Dermis microvascular lymphatic vessel endothelial cell (primary cell): Measurements from ENCODE around the gene SLC12A7. TPM values are rescaled to one million over a fixed set of nuclear protein-coding genes. Genes with fewer than 3 reads are reported as not detected.
A peak's percentile ranks its signal among the peaks of the same experiment; 100 is the strongest.
"Not testable (repeated sequence)": the region's sequence is repeated elsewhere in the genome, so short reads cannot be mapped to it uniquely, and the experiment has no call there.

Experiments
- DNase-seq, 2 donors: peaks; one replicate each; pipeline versions ENCODE4 v3.0.0 to v3.0.0-alpha.2; 2010; ENCODE audit warnings: low read depth in 2 of 2
- total RNA-seq: library from RNA; depleted of rRNA; stranded (reverse); fragments of >200 nt; gene quantifications from 2 replicates; pipeline ENCODE4 v1.2.1, GENCODE V29; 2014

The SLC12A7 gene
- total RNA-seq, 1 donor from 2014 or later: 20.2 TPM

DNA sequence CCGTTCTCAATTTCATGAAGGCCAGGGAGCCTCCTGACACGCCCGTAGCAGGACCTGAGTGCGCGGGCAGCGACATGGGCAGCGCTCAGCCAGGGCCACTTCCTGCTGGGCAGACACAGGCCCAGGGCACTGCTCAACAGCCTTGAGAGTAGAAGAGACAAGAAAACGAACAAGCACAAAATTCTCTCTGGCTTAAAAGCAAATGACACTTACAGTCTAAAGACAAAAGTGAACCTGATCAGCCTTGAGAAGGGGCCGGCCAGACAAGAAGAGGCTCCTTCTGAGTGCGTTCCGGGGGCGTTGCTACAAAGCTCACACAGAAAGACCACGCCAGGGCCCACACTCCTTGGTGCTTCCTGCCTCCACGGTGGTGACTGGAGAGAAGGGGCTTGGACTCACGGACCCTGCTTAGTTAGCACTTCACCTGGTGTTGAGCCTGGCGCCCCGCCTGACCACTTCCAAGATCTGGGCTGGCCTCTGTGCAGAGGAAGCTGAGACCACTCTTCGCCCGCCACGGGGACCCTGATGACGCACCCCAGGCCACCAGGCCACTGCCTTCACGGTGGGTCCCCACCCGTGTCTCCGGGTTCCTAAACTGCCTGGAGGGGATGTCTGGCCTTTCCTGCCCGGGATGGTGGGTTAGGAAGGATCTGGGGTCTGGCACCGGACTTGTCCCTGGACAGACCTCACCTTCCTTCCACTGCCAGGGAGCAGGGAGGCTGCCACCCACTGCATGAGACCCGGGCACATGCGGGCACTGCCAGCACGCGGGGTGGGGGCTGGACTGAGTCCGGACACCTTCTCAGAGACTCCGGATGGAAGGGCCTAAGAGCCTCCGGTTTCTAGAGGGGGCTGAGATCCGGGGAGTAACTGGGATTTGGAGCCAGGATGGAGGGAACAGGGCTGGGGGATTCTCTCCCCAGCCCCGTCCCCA is 1.3 kb downstream of the SLC12A7 start:
- no peak for DNase-seq

DNA sequence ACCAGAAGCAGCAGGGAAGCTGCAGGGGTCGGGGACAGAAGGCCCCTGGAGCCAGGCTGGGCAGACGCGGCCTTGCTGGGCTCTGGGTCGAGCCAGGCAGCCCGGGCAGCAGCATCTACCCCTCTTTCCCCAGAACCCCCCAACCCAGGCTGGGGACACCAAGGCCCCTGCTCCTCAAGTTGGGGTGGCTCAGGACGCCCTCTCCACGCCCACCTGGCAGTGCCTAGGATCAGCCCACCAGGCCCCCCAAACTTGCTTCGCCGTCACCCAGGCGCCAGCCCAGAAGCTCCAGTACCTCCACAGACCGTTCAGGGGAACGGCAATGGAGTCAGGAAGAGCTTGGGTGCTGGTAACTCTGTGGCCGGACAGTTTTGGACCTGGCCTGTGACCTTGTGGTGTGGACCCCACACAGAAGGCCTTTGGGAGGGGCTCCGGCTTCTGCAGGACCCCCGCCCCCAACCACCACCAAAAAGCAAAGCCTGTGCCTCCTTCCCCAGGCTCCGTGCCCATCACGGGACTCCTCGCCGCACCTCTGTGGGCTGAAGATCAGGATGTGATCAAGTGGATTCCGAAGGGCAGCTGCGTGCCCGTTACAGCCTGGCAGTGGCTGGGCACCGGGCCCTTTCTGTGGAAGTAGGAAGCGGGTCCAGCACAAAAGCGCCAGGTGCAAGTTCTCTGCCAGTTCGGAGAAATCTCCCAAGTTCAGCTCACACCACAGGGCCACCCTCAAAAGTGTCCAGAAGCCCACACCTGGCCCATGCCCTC is 2.1 kb downstream of the SLC12A7 start:
- no peak for DNase-seq

DNA sequence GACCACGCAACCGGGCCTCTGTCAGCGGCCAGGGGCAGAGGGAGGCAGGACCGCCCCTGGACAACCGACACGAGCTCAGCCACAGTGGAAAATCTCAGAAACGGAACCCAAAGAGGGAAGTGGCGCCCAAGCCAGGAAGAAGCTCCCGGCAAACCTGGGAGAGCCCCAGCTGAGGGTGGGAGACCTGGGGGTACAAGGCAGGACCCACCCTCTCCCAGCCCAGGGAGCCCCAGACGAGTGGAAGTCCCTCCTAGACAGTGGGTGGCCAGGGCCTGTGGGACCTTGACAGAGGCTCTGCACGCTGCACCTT is 3.0 kb downstream of the SLC12A7 start:
- no peak for DNase-seq

DNA sequence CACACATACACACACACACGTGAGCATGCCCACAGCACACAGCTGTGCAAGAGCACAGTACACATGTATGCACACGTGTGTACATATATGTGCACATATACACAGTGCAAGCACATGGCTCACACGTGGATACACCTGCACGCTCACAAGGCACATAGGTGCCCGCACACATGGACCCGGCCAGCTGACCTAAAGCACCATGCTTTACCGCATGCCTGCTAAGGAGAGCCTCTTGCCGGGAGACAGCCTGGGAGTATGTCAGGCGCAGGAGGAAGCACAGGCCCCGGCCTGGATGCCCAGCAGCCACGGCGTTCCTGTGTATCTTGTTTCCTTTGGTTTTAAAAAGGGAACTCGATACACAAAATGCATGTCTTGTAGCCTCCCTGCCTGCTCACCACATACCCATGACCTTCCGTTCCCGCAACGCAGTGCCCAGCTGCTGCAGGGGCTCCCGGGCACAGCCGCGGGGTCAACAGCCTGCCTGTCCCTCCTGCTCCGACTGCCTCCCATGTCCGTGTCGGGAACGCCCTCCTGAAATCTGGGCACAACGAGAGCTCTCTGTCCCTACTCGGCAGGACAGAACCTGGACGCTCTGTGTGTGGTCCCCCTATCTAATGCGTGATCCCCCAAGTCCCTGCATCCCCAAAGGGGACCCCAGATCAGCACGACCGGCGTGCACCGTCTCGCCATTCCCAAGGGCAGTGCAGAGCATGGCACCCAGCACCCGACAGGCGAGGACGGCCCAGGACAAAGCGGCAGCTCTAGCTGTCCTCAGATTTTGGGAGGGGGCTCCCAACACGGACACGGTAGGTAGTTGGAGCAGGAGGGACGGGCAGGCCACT is 3.6 kb downstream of the SLC12A7 start:
- DNase-seq: no peak

DNA sequence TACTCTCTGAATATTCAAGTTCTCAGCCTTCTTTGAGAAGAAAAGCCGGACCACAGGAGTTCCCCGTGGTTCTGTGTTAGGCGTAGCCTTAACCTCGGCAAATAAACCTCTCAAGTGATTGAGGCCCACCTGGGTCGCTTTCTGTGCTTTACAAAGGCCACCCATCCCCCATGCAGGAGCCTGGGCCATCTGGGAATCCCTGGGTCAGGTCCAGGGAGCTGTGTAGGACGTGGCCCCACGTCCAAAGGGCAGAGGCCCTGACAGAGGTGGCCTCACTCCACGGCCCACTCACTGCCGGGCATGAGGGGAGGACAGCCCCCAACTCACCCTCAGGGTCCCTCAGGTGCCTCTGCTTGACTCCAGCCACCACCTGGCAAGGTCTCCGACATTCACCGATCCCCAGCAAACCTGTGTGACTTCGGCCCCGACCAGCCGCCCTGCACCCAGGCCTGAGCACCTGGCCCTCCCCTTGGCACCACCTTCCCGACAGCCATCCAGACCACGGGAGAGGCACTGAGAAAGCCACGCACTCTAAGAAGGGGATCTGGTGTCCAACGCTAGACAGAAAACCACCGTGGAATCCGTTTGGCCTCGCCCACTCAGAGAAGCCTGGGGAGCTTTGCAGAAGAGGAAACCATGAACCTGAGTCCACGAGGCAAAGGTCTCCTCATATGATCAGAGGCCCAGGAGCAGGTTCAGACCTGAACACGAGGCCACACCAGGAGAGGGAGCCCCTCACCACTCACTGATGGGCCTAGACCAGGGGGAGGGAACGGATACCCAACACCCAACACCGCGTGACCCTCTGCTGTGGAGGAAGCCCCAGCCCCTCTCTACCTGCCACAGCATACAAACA is 4.5 kb downstream of the SLC12A7 start:
- no peak for DNase-seq

DNA sequence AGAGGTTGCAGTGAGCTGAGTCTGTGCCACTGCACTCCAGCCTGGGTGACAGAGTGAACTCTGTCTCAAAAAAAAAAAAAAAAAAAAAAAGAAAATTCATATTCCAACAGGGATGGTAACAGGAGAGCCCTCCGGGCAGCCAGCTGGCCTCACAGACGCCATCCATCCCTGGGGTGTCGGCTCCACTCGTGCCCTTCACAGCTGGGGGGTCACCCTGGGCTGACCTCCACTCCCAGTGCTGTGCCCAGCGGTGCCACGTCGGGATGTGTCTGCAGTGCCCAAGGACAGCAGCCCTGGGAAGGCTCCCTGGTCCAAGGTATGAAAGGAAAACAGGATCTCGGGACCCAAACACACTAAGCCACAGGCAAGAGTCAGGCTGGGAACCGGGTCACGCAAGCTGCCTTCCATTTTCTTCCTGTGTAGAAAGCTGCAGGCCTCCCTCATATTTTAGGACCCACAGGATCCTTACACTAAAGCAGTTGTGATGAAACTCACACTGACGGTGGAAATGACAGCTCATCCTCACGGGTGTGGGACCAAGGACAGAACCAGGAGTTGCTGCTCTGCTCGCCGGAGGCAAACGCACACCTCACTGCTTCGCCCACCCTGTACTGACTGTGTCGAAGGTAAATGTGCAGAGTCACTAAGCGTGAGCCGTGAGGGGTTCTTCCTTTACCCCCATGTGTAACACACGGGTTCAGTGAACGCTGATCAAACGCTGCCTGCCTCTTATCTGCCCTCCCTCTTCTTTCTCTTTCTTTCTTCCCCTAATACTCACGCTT is 5.3 kb downstream of the SLC12A7 start:
- DNase-seq: no peak

DNA sequence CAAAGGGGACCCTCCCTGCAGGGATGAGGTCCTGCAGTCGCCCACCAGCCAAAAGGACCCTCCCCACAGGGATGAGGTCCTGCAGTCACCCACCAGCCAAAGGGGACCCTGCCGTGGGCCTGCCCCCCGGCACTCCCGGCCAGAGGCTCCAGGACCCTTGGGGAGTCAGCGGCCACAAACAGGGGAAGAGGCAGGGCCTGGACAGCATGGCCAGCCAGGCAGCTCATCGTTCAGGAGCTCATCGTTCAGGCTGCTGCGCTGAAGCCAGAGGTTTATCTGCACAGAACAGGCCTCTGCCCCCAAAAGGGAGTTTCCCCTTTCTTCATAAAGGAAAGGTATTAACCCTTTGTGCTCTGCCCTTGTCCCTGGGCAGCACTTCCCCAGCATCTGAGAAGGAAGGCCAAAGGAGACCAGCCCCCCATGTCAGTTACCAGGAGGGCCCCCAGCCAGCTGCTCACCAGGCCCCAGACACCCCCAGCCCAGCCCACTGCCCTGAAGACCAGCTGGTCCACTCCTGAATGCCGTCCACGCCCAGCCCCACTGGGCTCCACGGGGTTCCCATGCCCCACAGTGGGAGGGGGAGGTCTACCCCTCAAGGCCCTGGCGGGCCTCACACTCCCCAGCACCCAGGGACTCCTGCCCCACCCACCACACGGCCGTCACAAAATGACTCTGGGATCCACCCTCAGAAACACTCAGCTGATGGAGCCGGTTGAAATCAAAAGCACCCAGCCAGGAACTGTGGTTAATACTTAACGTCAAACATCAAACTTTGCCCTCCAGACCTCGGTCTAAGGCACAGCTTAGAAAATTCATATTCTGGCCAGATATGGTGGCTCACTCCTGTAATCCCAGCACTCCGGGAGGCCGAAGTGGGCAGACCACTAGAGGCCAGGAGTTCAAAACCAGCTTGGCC is 6.3 kb downstream of the SLC12A7 start:
- no peak for DNase-seq

DNA sequence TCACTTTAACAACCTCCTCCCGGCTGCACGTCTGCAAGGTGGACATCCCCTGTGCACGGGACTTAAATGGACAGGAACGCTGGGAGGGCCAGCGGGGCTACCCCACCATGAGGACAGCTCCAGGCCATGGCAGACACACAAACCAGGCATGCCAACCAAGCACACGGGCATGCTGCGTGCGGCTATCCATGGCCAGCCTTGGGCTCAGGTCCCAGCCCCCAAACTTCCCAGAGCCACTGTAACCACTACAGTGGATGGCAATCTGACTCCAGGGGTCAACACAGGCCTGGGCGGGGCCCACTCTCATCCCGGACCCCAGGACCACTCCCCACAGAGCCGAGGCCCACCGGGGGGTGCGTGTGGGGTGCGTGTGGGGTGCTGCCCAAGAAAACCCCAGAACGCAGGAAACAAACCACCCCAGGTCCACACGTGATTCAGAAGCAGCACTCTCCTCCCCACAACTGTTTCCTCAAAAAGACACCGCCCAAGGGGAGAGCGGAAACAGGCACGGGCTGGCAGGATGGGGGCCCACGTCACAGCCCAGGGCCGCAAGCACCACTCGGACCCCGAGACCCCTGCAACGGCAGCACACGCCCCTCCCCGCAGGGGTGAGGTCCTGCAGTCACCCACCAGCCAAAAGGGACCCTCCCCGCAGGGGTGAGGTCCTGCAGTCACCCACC is 7.4 kb downstream of the SLC12A7 start:
- no peak for DNase-seq

DNA sequence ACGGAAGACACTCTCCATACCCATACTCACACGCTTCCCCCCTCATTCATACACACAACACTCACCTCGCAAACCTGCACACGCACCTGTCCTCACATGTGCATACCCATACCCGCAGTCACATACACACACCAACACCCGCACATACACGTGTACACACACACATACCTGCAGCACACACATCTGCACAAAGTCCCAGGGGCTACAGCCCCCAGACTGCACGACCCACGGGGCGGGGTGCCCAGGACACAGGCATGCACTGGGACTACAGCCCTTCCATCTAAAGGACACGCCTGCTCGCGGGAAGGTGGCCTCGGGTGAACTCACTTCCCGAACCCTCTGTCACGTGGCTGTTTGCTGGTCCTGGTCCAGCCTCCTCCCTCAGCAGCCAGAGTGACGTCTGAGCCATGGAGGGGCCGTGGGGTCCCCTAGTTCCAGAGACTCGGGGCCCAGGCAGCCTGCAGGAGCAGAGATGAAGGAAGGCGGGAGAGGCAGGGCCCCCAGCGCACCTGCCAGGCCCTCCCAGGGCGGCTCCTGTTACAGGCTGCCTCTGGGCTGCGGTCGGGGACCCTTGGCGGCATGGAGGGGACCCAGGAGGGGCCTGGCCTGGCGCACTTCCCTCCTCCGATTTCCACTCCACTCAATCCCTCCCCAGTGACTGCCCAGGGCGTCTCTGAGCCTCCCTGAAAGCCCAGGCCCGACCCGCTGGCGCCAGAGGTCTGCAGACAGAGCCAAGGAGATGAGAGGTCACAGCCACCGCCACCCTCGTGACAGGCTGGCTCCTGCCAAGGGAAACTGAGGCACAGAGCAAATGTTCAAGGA is 8.1 kb downstream of the SLC12A7 start:
- DNase-seq: peak; percentile 46 to 54

DNA sequence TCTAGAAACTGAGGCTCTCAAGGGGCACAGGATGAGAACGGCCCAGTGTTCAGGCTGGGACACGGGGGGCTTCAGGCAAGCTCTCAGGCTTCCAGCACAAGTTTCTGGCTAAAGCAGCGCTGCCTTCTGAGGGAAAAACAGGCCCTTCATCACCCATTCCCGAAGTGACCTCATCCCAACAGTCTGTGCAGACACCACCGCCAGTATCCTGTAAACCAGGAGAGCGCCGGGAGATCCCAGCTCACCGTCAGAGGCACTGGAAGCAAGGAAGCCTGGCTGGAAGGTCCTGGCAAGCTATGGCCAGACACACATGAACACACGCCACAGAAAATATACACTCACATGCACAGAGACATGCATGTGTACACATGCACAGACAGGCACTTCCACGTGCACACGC is 8.8 kb downstream of the SLC12A7 start:
- DNase-seq: no peak

DNA sequence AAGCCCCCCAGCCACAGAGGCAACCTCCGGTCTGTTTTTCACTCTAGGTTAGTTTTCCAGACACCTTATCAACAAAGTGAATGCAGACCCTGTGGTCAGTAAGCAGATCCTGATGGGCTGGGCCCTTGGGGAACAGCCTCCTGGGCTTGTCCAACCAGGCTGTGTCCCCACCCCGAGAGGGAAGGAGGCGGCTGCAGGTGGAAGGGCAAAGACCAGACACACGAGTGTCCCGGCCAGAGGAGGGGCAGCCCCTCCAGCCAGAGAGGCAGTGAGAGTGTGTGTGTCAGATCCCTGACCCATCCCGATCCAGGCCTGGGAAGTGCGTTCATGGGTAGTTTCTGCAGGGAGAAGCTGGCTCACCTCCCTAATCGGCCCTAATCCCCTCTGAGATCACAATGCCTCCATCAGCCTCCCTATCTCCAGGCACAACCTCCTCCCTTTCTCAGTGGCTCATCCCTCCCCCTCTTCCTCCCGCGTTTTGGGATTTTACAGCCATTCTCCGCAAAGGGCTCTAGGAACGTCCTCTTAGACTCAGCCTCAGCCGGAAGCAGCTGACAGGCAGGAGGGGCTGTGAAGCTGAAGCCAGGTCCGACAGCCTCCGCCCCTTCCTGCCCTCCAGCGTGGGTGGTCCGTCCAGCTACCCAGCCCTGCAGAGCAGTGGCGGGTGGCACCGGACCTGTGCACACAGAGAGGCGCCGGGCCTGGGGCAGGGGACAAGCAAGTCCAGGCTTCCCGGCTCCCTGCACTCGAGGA is 9.7 kb downstream of the SLC12A7 start:
- DNase-seq: peak; percentile 12 to 50

DNA sequence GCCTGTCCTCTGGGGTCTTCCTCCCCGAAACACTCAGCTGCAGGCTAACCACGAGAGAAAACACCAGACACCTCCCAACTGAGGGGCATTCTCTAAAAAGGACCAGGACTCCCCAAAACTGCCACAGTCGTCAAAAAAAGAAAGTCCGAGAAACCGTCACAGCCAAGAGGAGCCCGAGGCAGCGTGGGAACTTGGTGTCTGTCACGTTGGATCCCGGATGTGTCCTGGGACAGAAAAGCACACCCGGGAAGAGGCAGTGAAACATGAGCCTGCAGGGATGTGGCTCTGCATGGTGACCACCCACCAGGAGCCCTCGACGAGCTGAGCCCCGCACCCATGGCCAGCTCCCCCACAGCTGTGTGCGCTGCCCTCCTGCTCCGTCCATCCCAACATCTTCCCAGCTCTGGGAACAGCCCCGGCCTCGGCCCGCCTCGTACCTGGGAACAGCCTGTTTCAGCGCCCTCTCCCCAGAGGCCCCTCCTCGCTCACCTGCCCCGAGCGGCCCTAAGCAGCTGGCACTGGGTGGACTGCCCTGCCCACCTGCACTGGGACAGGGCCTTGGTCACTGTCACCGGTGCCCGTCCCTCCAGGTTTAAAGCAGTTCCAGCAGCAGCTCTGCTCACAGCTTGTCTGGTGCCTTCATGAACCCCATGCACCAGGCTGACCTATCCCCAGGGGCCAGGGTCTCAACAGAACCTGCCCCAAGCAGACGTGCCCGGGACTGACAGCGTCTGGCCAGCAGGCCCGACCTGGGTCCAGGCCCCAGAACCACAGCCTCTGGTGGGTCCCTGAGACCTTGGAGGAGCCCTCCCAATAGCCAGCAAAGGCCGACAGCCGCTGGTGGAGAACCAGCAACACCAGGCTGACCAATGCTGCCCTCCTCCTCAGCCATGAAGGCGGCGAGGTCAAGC is 10.9 kb downstream of the SLC12A7 start:
- DNase-seq: no peak

DNA sequence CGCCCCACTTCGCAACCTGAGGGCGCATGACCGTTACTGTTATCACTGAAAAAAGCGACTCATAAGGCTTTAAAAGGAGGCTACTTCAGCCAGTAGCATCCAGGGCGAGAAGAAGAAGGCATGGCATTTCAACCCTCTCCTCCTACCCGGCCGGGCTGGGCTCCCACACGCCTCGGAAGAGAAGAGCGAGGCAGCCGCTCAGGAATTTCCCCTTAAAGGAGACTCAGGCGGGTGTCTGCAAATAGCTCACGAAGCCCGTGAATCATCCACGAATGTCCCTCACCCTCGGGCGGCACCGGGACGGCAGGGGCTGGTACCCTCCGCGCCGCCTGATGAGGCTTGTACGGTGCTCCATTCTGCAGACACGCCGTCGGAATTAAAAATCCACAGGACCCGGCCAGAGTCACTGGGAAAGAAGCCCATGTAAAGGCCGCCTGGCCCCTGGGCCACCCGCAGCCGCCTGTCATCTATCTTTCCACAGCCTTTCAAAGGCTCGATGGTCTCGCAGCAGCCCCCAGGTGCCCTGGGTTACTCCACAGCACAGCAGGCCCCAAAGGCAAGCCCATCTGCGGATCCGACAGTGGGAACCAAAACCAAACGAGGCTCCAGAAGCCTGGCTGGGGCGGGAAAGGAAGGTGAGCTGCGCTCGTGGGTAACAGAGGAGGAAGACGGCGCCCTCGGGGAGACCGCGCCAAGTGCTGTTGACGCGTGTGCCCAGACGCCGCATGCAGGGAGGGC is 11.8 kb downstream of the SLC12A7 start:
- DNase-seq: no peak

DNA sequence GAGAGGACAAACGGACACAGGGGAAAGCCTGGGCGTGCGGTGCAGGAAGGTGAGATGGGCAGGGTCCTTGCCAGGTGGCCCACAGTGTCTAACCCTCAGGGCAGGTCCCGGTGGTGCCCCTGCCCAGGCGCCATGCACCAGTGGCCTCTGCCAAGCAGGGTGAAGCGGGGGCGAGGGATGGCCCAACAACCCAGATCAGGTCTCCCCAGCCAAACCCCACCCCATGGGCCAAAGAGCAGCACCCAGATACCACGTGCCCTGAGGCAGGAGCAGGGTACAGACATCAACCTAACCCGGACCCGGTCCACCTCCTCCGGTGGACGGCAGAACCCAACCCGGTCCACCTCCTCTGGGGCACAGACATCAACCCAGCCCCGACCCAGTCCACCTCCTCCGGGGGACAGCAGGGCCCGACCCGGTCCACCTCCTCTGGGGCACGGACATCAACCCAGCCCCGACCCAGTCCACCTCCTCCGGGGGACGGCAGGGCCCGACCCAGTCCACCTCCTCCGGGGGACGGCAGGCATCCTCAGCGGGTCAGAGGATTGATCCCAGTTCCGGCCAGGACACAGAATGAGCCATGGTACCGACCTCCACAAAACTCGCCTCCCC is 12.8 kb downstream of the SLC12A7 start:
- DNase-seq: no peak

DNA sequence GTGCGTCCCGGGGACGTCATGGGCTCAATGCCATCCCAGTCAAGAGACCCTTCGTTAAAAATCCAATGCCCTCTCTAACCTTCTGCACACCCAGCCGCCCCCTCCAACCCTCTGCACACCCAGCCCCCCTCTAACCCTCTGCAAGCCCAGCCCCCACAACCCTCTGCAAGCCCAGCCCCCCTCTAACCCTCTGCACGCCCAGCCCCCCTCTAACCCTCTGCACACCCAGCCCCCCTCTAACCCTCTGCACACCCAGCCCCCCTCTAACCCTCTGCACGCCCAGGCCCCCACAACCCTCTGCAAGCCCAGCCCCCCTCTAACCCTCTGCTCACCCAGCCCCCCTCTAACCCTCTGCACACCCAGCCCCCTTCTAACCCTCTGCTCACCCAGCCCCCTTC is 13.9 kb downstream of the SLC12A7 start:
- DNase-seq: not testable (repeated sequence)
